Uterus (tissue), 2 donors: Measurements from ENCODE around the gene AP3B1.

ENCODE experiments used
- CTCF ChIP-seq, 4 experiments: fragments of 200-600 bp in 2 of 4; fragments of 450-650 bp in 2 of 4; sonication (generic) in 2 of 4; IDR thresholded peaks; one replicate each; pipeline ENCODE4 v1.5.1; 2016 to 2019; ENCODE audit warnings: antibody characterized with exemption in 4 of 4, mild to moderate bottlenecking in 2 of 4, moderate library complexity in 1 of 4
- POLR2A ChIP-seq, 2 donors: fragments of 450-650 bp; IDR thresholded peaks; one replicate each; pipeline ENCODE4 v1.6.1; 2016; ENCODE audit warnings: antibody characterized with exemption in 2 of 2, mild to moderate bottlenecking in 1 of 2, moderate library complexity in 1 of 2

- TF ChIP-seq CTCF (IDR thresholded peaks at IDR 0.05) (no peak), POLR2A (IDR thresholded peaks at IDR 0.05) (no peak)
These were observed 192.0 kb downstream of the AP3B1 start for GRCh38 chr5:78102500-78102899.
